ENCODE results near the gene CADM1. TPM values are rescaled to one million over a fixed set of nuclear protein-coding genes. Genes with fewer than 3 reads are reported as not detected.

CADM1 gene
- total and polyA plus RNA-seq, 10 of the 15 experiments (the other 5 are each of a cell fraction or from before 2014, with no cell fraction given), result 0.03 to 0.48 (median 0.15) TPM; not detected in 3

- no peak for TF ChIP-seq ZBTB4 (CRISPR knock-in tag; IDR thresholded peaks at IDR 0.05)
- no peak for TF ChIP-seq BMI1 (IDR thresholded peaks at IDR 0.05; ENCODE audit: borderline replicate concordance)
- no peak for TF ChIP-seq E2F8 (IDR thresholded peaks at IDR 0.05; ENCODE audit: low read depth, partially characterized antibody)
- no peak for TF ChIP-seq ZZZ3 (IDR thresholded peaks at IDR 0.05; ENCODE audit: control insufficient read depth, insufficient read length, low read depth)
- TF ChIP-seq YY1 (IDR thresholded peaks at IDR 0.05; ENCODE audit: low read depth, low read length), result no peak
- TF ChIP-seq, protein P1, sequence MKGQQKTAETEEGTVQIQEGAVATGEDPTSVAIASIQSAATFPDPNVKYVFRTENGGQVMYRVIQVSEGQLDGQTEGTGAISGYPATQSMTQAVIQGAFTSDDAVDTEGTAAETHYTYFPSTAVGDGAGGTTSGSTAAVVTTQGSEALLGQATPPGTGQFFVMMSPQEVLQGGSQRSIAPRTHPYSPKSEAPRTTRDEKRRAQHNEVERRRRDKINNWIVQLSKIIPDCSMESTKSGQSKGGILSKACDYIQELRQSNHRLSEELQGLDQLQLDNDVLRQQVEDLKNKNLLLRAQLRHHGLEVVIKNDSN (IDR thresholded peaks at IDR 0.05; ENCODE audit: borderline replicate concordance, extremely low read length, insufficient read depth, low read depth, low read length), result no peak
- TF ChIP-seq KDM1A (IDR thresholded peaks at IDR 0.05; ENCODE audit: borderline replicate concordance), result no peak
- no peak for TF ChIP-seq RFX5 (IDR thresholded peaks at IDR 0.05; ENCODE audit: low read depth, low read length)
- no peak for TF ChIP-seq ZNF274 (IDR thresholded peaks at IDR 0.05; ENCODE audit: insufficient read depth, insufficient read length)
- no peak for TF ChIP-seq SUZ12 (IDR thresholded peaks at IDR 0.05; ENCODE audit: unreplicated experiment)
- TF ChIP-seq, protein P2, sequence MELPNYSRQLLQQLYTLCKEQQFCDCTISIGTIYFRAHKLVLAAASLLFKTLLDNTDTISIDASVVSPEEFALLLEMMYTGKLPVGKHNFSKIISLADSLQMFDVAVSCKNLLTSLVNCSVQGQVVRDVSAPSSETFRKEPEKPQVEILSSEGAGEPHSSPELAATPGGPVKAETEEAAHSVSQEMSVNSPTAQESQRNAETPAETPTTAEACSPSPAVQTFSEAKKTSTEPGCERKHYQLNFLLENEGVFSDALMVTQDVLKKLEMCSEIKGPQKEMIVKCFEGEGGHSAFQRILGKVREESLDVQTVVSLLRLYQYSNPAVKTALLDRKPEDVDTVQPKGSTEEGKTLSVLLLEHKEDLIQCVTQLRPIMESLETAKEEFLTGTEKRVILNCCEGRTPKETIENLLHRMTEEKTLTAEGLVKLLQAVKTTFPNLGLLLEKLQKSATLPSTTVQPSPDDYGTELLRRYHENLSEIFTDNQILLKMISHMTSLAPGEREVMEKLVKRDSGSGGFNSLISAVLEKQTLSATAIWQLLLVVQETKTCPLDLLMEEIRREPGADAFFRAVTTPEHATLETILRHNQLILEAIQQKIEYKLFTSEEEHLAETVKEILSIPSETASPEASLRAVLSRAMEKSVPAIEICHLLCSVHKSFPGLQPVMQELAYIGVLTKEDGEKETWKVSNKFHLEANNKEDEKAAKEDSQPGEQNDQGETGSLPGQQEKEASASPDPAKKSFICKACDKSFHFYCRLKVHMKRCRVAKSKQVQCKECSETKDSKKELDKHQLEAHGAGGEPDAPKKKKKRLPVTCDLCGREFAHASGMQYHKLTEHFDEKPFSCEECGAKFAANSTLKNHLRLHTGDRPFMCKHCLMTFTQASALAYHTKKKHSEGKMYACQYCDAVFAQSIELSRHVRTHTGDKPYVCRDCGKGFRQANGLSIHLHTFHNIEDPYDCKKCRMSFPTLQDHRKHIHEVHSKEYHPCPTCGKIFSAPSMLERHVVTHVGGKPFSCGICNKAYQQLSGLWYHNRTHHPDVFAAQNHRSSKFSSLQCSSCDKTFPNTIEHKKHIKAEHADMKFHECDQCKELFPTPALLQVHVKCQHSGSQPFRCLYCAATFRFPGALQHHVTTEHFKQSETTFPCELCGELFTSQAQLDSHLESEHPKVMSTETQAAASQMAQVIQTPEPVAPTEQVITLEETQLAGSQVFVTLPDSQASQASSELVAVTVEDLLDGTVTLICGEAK (IDR thresholded peaks at IDR 0.05; ENCODE audit: borderline replicate concordance), result no peak
- no peak for TF ChIP-seq GATAD2B (conservative IDR thresholded peaks at IDR 0.05; ENCODE audit: low read depth)
Observed at GRCh38 chr11:115333121-115333520, 171.1 kb downstream of the CADM1 start (continued).
